Fibroblast of peridontal ligament (primary cell): ENCODE results near the gene CDC6.
"Not testable (repeated sequence)": the region's sequence is repeated elsewhere in the genome, so short reads cannot be mapped to it uniquely, and the experiment has no call there.

Source experiments
- DNase-seq: peaks from one replicate; pipeline ENCODE4 v3.0.0-alpha.2; 2010; ENCODE audit errors: extremely low read depth

CDC6 gene

DNA sequence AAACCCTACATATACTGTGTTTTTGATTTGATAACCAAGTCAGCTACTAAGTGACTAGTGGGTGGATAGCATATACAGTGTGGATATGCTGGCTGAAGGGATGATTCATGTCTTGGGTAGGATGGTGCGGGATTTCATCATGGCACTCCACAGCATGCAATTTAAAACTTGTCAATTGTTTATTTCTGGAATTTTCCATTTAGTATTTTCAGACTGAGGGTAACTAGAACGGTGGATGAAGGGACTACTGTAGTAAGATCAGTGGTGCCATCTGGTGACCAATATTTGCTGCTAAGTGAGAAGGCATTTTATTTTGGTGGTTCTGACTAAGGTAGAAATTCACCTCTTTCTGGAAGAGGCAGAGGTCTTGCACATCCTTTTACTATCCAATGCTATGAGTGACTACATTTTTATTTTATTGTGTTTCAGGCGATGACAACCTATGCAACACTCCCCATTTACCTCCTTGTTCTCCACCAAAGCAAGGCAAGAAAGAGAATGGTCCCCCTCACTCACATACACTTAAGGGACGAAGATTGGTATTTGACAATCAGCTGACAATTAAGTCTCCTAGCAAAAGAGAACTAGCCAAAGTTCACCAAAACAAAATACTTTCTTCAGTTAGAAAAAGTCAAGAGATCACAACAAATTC, 3.1 kb downstream of the CDC6 start:
- DNase-seq: peak; percentile 99

DNA sequence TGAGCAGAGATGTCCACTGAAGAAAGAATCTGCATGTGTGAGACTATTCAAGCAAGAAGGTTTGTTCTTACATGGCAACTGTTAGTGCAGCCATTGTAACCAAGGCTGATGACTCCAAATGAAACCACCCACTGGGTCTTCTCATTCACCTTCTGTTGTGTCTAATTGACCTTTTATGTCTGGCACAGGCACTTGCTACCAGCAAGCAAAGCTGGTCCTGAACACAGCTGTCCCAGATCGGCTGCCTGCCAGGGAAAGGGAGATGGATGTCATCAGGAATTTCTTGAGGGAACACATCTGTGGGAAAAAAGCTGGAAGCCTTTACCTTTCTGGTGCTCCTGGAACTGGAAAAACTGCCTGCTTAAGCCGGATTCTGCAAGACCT, 3.6 kb downstream of the CDC6 start:
- no peak for DNase-seq

- DNase-seq: peak; percentile 71
Measured at GRCh38 chr17:40293363-40293762, 5.7 kb downstream of the CDC6 start.

DNA sequence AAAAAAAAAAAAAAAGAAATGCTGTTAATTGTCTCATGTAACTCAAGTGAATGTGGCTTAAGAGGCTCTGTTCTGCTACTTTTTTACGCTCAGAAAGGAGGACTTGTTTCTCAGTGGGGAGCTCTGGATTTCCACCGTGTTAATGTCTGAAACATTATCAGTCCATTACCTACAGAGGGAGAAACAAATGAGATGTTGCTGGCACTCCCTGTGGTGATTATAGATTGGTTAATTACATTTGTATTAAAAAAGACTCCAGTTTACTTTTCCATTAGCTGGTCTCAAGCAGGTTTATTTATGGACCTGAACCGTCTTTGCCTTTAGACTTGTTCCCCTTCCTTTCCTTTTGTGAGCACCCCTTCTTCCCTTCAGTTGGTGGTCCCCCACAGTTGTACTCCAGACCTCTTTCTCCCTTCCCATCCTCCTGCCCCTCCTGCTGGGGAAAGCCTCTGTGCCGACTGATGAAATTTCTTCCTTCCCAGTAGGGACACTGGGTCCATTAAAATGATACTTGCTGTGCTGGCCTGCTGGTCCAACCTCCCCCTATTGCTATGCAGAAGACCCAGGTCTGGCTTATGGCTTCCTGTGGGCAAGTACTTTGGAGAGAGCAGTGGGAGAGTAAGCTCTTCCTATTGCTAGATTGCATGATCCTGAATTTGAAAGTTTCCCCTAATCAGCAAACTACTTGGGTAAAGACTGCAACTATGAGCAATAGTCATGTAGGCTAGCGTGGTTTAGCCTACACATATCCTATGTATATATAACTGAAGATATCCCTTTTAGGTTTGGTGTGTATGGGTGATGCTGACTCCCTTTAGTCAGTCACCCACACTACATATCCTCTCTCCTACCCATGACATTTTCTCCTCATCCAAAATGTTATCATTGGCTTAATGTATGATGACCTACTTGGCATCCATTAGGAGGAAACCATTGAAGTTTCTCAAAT, 8.1 kb downstream of the CDC6 start:
- DNase-seq: no peak

DNA sequence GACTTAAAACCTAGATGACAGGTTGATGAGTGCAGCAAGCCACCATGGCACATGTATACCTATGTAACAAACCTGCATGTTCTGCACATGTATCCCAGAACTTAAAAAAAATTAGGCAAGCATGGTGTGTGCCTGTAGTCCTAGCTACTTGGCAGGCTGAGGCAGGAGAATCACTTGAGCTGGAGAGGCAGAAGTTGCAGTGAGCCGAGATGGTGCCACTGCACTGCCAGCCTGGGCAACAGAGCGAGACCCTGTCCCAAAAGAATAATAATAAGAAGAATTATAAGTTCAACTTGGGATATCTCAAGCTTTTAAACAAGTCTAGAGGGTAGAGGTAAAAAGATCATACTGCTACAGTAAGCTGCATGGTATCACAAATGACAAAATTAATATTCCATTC, 9.8 kb downstream of the CDC6 start:
- no peak for DNase-seq

- peak; percentile 78 for DNase-seq
Measured at GRCh38 chr17:40298726-40299125, 11.0 kb downstream of the CDC6 start.

DNA sequence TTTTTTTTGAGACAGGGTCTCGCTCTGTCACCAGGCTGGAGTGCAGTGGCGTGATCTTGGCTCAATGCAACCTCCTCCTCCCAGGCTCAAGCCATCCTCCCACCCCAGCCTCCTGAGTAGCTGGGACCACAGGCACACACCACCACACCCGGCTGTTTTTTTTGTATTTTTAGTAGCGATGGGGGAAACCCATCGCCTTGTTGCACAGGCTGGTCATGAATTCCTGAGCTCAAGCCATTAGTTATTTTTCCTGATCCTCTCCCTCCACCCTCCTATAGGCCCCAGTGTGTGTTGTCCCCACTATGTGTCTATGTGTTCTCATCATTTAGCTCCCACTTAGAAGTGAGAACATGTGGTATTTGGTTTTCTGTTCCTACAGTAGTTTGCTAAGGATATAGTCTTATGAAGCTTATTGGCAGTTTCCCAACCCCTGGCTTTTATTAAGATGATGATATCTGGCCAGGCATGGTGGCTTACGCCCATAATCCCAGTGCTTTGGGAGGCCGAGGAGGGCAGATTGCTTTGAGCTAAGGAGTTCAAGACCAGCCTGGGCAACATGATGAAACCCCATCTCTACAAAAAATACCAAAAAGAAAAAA, 11.6 kb downstream of the CDC6 start:
- DNase-seq: peak; percentile 84

- DNase-seq: no peak
Measured at GRCh38 chr17:40301315-40301714, 13.6 kb downstream of the CDC6 start.

DNA sequence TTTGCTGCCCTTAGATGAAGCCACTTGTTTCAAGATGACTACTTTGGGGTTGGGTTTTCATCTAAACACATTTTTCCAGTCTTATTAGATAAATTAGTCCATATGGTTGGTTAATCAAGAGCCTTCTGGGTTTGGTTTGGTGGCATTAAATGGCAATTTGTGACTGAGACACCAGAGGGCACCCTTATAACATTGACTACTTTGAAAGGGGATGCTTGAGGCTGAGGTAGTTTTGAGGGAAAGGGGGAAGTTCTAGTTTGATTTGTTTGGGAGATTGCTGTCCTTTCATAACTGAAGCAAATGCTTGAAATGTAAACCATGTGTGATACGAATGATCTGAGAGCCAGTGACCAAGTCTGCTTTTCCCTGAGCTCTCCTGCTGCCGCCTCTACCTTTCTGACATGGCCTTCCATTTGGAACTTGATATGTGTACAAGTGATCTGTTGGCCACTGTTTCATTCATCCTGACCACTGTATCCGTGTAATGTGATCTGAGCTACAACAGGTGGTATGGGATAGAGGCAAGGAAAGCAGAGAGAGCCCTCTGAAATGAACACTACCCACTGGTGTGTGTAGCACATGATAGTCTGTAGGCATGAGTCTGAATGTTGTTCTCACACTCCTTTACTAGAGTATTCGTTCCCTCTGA, 15.5 kb downstream of the CDC6 start:
- DNase-seq: peak; percentile 93

DNA sequence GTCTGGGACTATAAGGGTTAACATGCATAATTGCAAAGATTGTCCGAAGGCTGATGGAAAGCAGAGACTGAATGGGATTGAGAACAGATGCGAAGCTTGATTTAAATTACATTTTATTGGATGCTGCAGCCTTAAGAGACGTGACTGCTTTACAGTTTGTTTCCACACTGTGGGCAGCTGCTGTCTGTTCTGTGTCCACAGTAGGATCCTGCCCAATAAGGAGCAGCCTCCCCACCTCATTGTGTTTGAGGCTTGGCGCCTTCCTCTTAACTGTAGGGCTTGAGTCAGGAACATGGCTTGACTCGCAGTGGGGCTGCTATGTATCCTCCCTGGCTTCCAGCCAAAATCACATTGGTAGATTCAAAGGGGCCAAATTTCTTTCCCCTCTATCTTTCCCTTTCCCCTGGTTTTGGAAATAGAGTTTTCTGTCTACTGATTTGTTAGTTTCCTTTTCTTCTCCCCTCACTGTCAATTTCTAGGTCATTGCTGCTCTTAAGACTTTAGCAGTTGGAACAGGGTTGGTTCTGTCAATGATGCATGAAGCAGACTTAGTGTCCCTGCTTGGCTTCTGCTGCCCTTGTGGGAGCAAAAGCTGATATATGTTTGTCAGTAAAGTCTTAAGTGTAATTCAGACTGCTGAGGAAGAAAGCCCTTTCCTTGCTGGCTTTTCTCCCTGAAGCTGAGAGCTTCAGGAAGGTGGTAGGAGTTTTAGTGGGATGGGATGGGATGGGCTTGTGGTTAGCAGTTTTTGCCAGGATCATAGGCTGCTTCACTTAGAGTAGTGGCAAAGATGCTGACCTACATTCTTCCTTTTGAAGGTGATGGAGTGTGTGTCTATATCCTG, 16.3 kb downstream of the CDC6 start:
- DNase-seq: peak; percentile 83

DNA sequence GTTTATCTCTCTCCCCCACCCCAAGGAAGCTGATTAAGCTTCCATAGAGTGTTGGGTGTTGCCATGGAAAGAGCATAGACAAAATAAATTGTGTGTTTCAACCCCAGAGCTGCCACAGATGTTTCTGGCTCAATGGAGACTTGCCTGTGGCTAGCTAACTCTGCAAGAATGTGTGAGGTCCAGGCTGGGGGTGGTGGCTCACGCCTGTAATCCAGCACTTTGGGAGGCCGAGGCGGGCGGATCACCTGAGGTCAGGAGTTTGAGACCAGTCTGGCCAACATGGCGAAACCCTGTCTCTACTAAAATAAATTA, 16.8 kb downstream of the CDC6 start:
- DNase-seq: peak; percentile 90

DNA sequence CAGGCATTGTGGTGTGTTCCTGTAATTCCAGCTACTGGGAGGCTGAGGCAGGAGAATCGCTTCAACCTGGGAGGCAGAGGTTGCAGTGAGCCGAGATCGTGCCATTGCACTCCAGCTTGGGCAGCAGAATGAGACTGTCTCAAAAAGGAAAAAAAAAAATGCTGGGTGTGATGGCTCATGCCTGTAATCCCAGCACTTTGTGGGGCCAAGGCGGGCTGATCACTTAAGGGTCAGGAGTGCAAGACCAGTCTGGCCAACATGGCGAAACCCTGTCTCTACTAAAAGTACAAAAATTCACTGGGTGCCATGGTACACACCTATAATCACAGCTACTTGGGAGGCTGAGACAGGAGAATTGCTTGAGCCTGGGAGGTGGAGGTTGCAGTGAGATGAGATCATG, 17.2 kb downstream of the CDC6 start:
- not testable (repeated sequence) for DNase-seq

- DNase-seq: no peak
Measured at GRCh38 chr17:40306395-40306794, 18.7 kb downstream of the CDC6 start.

GRCh38 chr17:40307001-40307730, 19.5 kb downstream of the CDC6 start:
- peak; percentile 86 for DNase-seq

DNA sequence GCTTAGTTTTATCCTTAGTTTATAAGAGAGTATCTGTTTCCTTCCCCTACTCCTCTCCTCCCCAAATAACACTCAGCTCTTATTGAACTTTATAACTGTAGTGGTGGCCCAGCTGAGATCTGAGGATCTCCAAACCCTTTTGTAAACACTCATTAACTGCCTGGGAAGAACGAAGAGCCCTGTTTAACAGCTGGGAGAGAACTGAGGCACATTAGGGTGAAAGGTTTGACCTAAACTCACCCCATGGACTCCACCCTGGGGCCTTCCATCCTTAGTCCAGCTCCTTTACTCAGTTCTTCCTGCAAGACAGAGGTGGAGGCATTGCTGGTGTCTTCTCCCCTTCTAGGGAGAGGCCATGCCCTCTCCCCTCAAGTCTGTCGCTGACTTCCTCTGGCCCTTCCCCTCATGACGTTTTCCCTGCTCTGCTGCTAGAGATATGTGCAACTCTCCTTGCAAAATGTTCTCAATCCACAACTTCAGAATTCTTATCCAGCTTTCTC, 20.1 kb downstream of the CDC6 start:
- peak; percentile 45 for DNase-seq

DNA sequence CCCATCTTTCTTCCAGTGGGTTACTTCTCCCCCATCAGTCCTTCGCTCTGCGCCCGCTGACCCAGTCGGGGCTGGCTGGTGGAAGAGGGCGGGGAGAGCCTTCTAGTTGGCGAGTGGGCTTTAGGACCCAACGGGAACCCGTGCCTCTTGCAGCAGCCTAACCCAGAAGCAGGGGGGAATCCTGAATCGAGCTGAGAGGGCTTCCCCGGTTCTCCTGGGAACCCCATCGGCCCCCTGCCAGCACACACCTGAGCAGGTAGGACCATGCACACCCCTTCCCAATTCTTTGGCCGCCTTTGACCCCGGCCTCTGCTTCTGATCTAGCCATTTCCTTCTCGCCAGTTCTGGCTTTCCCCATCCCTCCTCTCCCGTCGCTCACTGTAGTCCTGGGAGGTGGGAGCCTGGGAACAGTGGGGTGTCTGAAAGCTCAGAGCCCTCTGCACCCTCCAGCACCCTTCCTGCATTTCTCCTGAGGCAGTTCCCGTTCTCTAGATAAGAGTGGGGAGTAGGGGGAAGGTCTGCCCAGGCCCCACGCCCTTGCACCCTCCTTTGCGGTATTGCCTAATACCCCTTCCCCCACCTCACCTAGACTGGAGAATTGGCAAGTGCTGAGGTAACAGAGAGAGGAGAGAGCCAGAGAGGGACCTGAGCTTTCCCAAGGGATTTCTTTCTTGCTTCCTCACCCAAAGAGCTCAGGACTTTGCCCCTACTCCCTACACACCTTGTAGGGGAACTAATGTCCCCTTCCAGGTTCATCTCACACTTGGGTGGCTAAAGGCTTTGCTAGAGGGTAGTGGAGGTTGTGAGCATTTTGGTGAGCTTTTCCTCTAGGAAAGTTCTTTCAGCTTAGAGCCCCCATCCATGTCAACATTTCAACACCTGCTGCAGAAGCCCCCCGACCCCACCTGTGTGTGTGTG, 21.6 kb downstream of the CDC6 start, which contains the start of gene RARA:
Gene RARA (plus strand): TSS at position 150 of the 918 bp plus-strand sequence. CDS start 22,039 bp downstream, outside the sequence.
- no peak for DNase-seq

- DNase-seq: no peak
Measured at GRCh38 chr17:40309949-40310510, 22.4 kb downstream of the CDC6 start.

- no peak for DNase-seq
Measured at GRCh38 chr17:40310882-40311391, 23.3 kb downstream of the CDC6 start.

- DNase-seq: peak; percentile 46
Measured at GRCh38 chr17:40311575-40311974, 23.9 kb downstream of the CDC6 start.
